HEK293 (cell line): ENCODE data around the gene SNAPC2.
A peak's percentile ranks its signal among the peaks of the same experiment; 100 is the strongest.

Source experiments
- CTCF ChIA-PET: fragments of 350-600 bp; formaldehyde crosslinking; extraction: SDS; loops from one replicate; lab custom pipeline; 2021; ENCODE audit warnings: antibody characterized with exemption; lab: Yijun Ruan, JAX
- POLR2A ChIA-PET: fragments of 300-600 bp; formaldehyde crosslinking; extraction: SDS; loops from one replicate; lab custom pipeline; 2020; ENCODE audit warnings: antibody characterized with exemption, inconsistent platforms; lab: Yijun Ruan, JAX
- H3K27ac ChIP-seq: fragments of 200-500 bp; sonication (Bioruptor generic); 2 replicates; pipeline ENCODE4 v1.5.1; 2014; ENCODE audit warnings: low read depth, low read length, control low read depth, inconsistent platforms; ENCODE audit errors: extremely low read depth
- H3K36me3 ChIP-seq, 2 experiments: fragments of 200-500 bp in 1 of 2; sonication (Bioruptor generic) in 1 of 2; 1 replicate in 1 of 2; 2 replicates in 1 of 2; pipeline ENCODE4 v1.5.1; 2014 to 2017; ENCODE audit warnings: inconsistent platforms in 2 of 2, low read length in 2 of 2; ENCODE audit not compliant: control insufficient read depth in 2 of 2, insufficient read depth in 1 of 2
- H3K4me1 ChIP-seq: fragments of 200-500 bp; sonication (Bioruptor generic); 2 replicates; pipeline ENCODE4 v1.5.1; 2014; ENCODE audit warnings: mild to moderate bottlenecking, low read length, inconsistent platforms; ENCODE audit not compliant: control insufficient read depth, insufficient read depth
- H3K4me3 ChIP-seq: 2 replicates; pipeline ENCODE4 v1.5.1; 2011; ENCODE audit warnings: low read depth, mild to moderate bottlenecking, control low read depth, low read length, moderate library complexity
- H3K9me3 ChIP-seq: fragments of 200-500 bp; sonication (Bioruptor generic); 2 replicates; pipeline ENCODE4 v1.5.1; 2014; ENCODE audit warnings: low read depth, low read length, inconsistent platforms; ENCODE audit not compliant: control insufficient read depth, insufficient read depth
- BCL11A ChIP-seq: fragments of 450-650 bp; formaldehyde crosslinking; IDR thresholded peaks from 2 replicates; pipeline ENCODE4 v1.5.1; 2016; ENCODE audit warnings: low read depth, missing biosample characterization, missing genetic modification characterization
- EGR2 ChIP-seq: fragments of 450-650 bp; formaldehyde crosslinking; IDR thresholded peaks from 2 replicates; pipeline ENCODE4 v1.5.1; 2016; ENCODE audit warnings: low read depth, missing biosample characterization, missing genetic modification characterization
- GLIS2 ChIP-seq: fragments of 450-650 bp; formaldehyde crosslinking; IDR thresholded peaks from 2 replicates; pipeline ENCODE4 v1.5.1; 2016; ENCODE audit warnings: missing biosample characterization, missing genetic modification characterization
- HOXA7 ChIP-seq: sonication (generic); formaldehyde crosslinking; IDR thresholded peaks from 2 replicates; pipeline ENCODE4 v1.8.1; 2022; ENCODE audit warnings: missing genetic modification reagents, borderline replicate concordance
- IKZF3 ChIP-seq: fragments of 450-650 bp; IDR thresholded peaks from 2 replicates; pipeline ENCODE4 v1.5.0; 2018; ENCODE audit warnings: missing biosample characterization, mild to moderate bottlenecking, missing genetic modification characterization, moderate library complexity
- KLF8 ChIP-seq: fragments of 450-650 bp; formaldehyde crosslinking; IDR thresholded peaks from 2 replicates; pipeline ENCODE4 v1.5.1; 2016; ENCODE audit warnings: missing biosample characterization, missing genetic modification characterization
- SP2 ChIP-seq: fragments of 450-650 bp; formaldehyde crosslinking; IDR thresholded peaks from 2 replicates; pipeline ENCODE4 v1.5.1; 2016; ENCODE audit warnings: missing biosample characterization, missing genetic modification characterization
- ZBTB7A ChIP-seq: fragments of 450-650 bp; formaldehyde crosslinking; IDR thresholded peaks from 2 replicates; pipeline ENCODE4 v1.5.1; 2016; ENCODE audit warnings: low read depth, missing biosample characterization, missing genetic modification characterization
- ZEB2 ChIP-seq: fragments of 450-650 bp; formaldehyde crosslinking; IDR thresholded peaks from 2 replicates; pipeline ENCODE4 v1.5.1; 2016; ENCODE audit warnings: missing biosample characterization, missing genetic modification characterization
- ZFHX2 ChIP-seq: fragments of 450-650 bp; formaldehyde crosslinking; conservative IDR thresholded peaks from 2 replicates; pipeline ENCODE4 v1.5.1; 2016; ENCODE audit warnings: missing biosample characterization, missing genetic modification characterization
- ZNF184 ChIP-seq: fragments of 450-650 bp; IDR thresholded peaks from 2 replicates; pipeline ENCODE4 v1.5.1; 2018; ENCODE audit warnings: missing biosample characterization, mild to moderate bottlenecking, missing genetic modification characterization
- ZNF776 ChIP-seq: fragments of 450-650 bp; formaldehyde crosslinking; IDR thresholded peaks from 2 replicates; pipeline ENCODE4 v1.5.0; 2017; ENCODE audit warnings: missing biosample characterization, missing genetic modification characterization, borderline replicate concordance
- ZNF777 ChIP-seq: fragments of 450-650 bp; formaldehyde crosslinking; IDR thresholded peaks from 2 replicates; pipeline ENCODE4 v1.5.1; 2017; ENCODE audit warnings: missing biosample characterization, missing genetic modification characterization, borderline replicate concordance
- ZNF791 ChIP-seq: fragments of 450-650 bp; formaldehyde crosslinking; IDR thresholded peaks from 2 replicates; pipeline ENCODE4 v1.5.1; 2016; ENCODE audit warnings: missing biosample characterization, missing genetic modification characterization
- ZXDB ChIP-seq: fragments of 450-650 bp; formaldehyde crosslinking; IDR thresholded peaks from 2 replicates; pipeline ENCODE4 v1.5.1; 2016; ENCODE audit warnings: missing biosample characterization, missing genetic modification characterization
- TF ChIP-seq, protein P1 (sequence below): fragments of 450-650 bp; formaldehyde crosslinking; IDR thresholded peaks from 2 replicates; pipeline ENCODE4 v1.5.0; 2017; ENCODE audit warnings: missing biosample characterization, missing genetic modification characterization, borderline replicate concordance
- TF ChIP-seq, protein P2 (sequence below): fragments of 450-650 bp; formaldehyde crosslinking; IDR thresholded peaks from 2 replicates; pipeline ENCODE4 v1.5.1; 2017; ENCODE audit warnings: missing biosample characterization, missing genetic modification characterization
- TF ChIP-seq, protein P3 (sequence below): fragments of 450-650 bp; formaldehyde crosslinking; IDR thresholded peaks from 2 replicates; pipeline ENCODE4 v1.5.1; 2016; ENCODE audit warnings: missing biosample characterization, missing genetic modification characterization

SNAPC2 gene

DNA sequence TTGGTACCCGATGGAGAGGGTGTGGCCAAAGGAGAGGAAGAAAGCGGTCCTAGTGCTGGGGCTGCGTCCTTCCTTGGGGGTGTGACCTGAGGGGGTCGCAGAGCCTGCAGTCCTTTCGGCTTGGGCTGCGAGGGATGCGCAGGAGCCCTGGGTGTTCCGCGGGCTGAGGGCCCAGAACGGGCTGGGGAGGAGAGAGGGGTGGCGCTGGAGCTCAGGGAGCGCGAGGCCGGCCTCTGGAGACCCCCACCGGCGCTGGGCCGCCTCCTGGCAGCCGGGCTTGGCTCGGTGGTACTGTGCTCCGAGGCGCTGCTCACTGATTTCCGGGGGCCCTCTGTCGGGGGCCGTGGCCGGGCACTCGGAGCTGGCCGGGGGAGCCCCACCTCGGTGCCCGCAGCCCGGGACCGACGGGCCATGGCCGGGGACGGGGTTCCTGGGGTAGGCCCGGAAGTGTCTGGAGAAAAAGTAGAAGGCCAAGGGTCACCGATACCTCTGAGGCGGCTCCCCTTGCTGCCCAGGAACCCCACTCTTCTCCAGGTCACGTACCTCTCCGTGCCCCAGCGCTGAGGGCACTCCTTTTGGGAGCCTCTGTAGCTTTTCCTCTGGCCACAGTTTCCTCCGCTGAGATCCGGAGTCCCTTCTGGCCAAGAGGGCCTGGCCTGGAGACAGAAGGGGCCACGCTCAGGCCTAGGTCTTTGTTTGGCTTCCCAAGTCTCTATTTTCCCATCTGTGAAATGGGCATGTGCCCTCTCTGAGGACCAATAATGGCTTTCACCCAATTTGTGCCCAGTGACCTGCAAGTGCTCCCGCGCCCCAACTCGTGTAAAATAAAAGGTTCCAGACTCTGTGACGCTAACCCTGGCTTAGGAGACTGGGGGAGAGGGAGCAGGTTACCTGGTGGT, 47.6 kb upstream of the SNAPC2 start (continued):
- TF ChIP-seq, protein P1, sequence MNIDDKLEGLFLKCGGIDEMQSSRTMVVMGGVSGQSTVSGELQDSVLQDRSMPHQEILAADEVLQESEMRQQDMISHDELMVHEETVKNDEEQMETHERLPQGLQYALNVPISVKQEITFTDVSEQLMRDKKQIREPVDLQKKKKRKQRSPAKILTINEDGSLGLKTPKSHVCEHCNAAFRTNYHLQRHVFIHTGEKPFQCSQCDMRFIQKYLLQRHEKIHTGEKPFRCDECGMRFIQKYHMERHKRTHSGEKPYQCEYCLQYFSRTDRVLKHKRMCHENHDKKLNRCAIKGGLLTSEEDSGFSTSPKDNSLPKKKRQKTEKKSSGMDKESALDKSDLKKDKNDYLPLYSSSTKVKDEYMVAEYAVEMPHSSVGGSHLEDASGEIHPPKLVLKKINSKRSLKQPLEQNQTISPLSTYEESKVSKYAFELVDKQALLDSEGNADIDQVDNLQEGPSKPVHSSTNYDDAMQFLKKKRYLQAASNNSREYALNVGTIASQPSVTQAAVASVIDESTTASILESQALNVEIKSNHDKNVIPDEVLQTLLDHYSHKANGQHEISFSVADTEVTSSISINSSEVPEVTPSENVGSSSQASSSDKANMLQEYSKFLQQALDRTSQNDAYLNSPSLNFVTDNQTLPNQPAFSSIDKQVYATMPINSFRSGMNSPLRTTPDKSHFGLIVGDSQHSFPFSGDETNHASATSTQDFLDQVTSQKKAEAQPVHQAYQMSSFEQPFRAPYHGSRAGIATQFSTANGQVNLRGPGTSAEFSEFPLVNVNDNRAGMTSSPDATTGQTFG (tag by site-specific recombination) = no peak

DNA sequence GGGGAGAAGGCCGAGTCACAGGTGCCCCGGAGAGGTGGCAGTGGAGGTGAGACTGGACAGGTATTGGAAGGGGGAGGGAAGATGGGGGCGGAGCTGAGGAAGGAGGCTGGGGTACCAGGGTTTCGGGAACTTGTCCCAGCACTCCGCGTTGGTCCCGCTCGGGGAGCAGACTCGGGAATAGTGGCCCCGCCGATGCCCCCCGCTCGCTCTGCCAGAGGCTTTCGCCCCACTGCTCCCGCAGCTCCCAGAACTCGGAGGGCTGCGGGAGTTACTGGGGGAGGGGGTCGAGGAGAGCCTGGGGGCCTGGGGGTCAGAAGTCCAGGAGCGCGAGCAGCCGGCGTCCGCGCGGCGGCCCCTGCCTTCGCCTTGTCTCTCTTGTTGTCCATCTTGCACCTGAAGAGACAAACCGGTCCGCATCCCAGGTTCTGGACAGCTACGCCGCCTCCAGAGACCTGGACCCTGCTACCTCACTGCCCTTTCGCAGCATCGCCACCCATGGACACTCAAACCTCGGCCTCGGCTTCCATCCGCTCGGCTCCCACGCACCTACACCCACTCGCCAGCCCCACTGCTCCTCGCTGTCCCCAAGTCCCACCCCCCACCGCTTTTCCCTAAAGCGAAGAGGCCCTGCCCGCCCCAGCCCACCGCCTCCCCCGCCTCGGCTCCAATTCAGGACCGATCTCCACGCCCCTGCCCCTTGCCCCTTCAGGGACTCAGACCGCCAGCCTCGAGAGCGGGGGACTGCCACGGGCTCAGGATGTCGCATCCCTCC, 46.6 kb upstream of the SNAPC2 start:
- no peaks in the 10 kb centered on the region for H3K36me3 ChIP-seq
- H3K9me3 ChIP-seq = no peaks in the 10 kb centered on the region
- H3K4me1 ChIP-seq = peaks cover 6% of the 10 kb centered on the region
- ChIA-PET POLR2A (interaction anchor here (2.5 kb wide), 1 partner anchor 47 kb away, joined by 14 read pairs; the partner anchor contains the start of gene SNAPC2), CTCF (interaction anchor here (0.6 to 0.7 kb wide), 3 partner anchors 20 to 493 kb away, joined by 5 to 6 read pairs (median 5); partner anchors contain the start of gene MAP2K7)
- H3K27ac ChIP-seq = peak overlapping the region; percentile 24; the same call in 1 of the 2 replicates
- TF ChIP-seq ZNF776 (tag by site-specific recombination) (no peak), EGR2 (peak; percentile 80), KLF8 (tag by site-specific recombination) (peak; percentile 21; the same call in 1 of the 2 replicates), ZFHX2 (tag by site-specific recombination) (peak; percentile 85), ZBTB7A (tag by site-specific recombination) (no peak), GLIS2 (tag by site-specific recombination) (peak; percentile 11; the same call in 1 of the 2 replicates), ZNF777 (tag by site-specific recombination) (0 out of 2 replicates have a peak, but pooled peaks have one; percentile 36)
- H3K4me3 ChIP-seq = peak overlapping the region; percentile 65

DNA sequence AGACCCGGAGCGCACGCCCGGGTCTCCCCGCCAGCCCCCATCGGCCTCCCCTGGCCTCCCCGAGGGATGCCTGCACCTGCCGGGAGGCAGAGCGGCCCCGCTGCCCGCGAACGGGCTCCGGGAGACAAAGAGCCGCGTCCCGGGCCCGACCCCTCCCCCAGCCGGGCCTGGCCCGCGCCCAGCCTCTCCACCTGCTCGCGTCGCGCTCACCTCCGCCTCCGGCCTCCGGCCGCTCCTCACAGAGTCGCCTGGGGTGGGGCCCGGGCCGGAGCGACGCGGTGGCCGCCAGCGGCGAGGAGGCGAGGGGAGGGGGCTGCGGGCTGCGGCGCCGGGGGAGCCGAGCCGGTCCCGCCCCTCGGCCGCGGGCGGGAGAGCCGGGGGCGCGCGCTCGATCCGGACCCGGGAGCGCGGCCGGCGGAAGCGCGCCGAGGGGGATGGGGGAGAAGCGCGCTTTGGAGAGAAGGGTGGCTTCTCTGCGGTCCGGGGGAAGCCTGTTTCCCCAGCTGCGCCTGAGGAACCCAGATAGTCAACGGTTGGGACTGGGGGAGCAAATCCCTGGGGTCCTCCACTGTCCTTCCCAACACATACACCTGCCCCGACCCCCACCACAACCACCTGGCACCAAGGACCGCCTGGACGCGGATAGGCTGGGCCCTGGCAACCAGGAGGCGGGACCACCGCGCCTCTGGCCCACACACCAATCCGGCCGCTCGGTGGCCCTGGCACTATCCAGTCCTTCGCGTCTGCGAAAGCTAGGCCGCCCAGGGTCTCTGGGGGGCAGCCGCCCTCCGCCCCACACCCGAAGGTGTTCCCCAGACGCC, 45.9 kb upstream of the SNAPC2 start, which contains the start of gene PRR36:
Gene PRR36 (minus strand): TSS at position 315 of the 821 bp plus-strand sequence. CDS start 701 bp downstream, outside the sequence.
- Histone ChIP-seq H3K4me1 (peaks cover 6% of the 10 kb centered on the region), H3K27ac (peak within 1 kb of the TSS; percentile 24; the same call in 1 of the 2 replicates), H3K9me3 (no peaks in the 10 kb centered on the region), H3K4me3 (peak within 1 kb of the TSS; percentile 65), H3K36me3 (no peaks in the 10 kb centered on the region)
- ChIA-PET CTCF (interaction anchor here (0.7 to 1.0 kb wide), 3 partner anchors 25 to 77 kb away, joined by 3 read pairs; no protein-coding TSS in a partner anchor), POLR2A (interaction anchor here (0.6 to 1.2 kb wide), 4 partner anchors 14 to 713 kb away, joined by 3 to 4 read pairs (median 4); partner anchors contain the start of genes LRRC8E, MAP2K7 and TIMM44)
- TF ChIP-seq, protein P2, sequence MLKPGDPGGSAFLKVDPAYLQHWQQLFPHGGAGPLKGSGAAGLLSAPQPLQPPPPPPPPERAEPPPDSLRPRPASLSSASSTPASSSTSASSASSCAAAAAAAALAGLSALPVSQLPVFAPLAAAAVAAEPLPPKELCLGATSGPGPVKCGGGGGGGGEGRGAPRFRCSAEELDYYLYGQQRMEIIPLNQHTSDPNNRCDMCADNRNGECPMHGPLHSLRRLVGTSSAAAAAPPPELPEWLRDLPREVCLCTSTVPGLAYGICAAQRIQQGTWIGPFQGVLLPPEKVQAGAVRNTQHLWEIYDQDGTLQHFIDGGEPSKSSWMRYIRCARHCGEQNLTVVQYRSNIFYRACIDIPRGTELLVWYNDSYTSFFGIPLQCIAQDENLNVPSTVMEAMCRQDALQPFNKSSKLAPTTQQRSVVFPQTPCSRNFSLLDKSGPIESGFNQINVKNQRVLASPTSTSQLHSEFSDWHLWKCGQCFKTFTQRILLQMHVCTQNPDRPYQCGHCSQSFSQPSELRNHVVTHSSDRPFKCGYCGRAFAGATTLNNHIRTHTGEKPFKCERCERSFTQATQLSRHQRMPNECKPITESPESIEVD (tag by site-specific recombination) = no peak
- TF ChIP-seq BCL11A (no peak), IKZF3 (0 out of 2 replicates have a peak, but pooled peaks have one; percentile 22), ZEB2 (tag by site-specific recombination) (peak; percentile 88), ZXDB (tag by site-specific recombination) (peak; percentile 67; the same call in 1 of the 2 replicates), SP2 (tag by site-specific recombination) (peak; percentile 87), ZNF791 (no peak), HOXA7 (CRISPR knock-in tag) (no peak), ZNF184 (tag by site-specific recombination) (0 out of 2 replicates have a peak, but pooled peaks have one; percentile 21)
- TF ChIP-seq, protein P3, sequence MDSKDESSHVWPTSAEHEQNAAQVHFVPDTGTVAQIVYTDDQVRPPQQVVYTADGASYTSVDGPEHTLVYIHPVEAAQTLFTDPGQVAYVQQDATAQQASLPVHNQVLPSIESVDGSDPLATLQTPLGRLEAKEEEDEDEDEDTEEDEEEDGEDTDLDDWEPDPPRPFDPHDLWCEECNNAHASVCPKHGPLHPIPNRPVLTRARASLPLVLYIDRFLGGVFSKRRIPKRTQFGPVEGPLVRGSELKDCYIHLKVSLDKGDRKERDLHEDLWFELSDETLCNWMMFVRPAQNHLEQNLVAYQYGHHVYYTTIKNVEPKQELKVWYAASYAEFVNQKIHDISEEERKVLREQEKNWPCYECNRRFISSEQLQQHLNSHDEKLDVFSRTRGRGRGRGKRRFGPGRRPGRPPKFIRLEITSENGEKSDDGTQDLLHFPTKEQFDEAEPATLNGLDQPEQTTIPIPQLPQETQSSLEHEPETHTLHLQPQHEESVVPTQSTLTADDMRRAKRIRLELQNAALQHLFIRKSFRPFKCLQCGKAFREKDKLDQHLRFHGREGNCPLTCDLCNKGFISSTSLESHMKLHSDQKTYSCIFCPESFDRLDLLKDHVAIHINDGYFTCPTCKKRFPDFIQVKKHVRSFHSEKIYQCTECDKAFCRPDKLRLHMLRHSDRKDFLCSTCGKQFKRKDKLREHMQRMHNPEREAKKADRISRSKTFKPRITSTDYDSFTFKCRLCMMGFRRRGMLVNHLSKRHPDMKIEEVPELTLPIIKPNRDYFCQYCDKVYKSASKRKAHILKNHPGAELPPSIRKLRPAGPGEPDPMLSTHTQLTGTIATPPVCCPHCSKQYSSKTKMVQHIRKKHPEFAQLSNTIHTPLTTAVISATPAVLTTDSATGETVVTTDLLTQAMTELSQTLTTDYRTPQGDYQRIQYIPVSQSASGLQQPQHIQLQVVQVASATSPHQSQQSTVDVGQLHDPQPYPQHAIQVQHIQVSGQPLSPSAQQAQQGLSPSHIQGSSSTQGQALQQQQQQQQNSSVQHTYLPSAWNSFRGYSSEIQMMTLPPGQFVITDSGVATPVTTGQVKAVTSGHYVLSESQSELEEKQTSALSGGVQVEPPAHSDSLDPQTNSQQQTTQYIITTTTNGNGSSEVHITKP (tag by site-specific recombination) = peak; percentile 91
